ENCODE data around the gene NELL2.

The NELL2 gene

GRCh38 chr12:44525806-44526654, 350.1 kb downstream of the NELL2 start:
- no peak for DNase-seq
- in situ Hi-C loops (cut with HindIII; ENCODE audit: low pct_ligation_motif_present, low pct_unique_long_range_greater_than_20kb, low sequenced_read_pairs), result no loop called here

- DNase-seq, result no peak
- in situ Hi-C loops (cut with HindIII; ENCODE audit: low pct_ligation_motif_present, low pct_unique_long_range_greater_than_20kb, low sequenced_read_pairs), result no loop called here
Measured at GRCh38 chr12:44523828-44524227, 352.3 kb downstream of the NELL2 start.

GRCh38 chr12:44521702-44522101, 354.4 kb downstream of the NELL2 start:
- in situ Hi-C loops (cut with HindIII; ENCODE audit: low pct_ligation_motif_present, low pct_unique_long_range_greater_than_20kb, low sequenced_read_pairs), result no loop called here

GRCh38 chr12:44519931-44520330, 356.2 kb downstream of the NELL2 start:
- in situ Hi-C loops (cut with HindIII; ENCODE audit: low pct_ligation_motif_present, low pct_unique_long_range_greater_than_20kb, low sequenced_read_pairs), result no loop called here
- no peak for DNase-seq

More at GRCh38 chr12:44521702-44522101, 354.4 kb downstream of the NELL2 start:
- DNase-seq, result no peak

GRCh38 chr12:44511289-44511688, 364.8 kb downstream of the NELL2 start:
- DNase-seq, result no peak
- in situ Hi-C loops (cut with HindIII; ENCODE audit: low pct_ligation_motif_present, low pct_unique_long_range_greater_than_20kb, low sequenced_read_pairs), result no loop called here

GRCh38 chr12:44510510-44510909, 365.6 kb downstream of the NELL2 start:
- in situ Hi-C loops (cut with HindIII; ENCODE audit: low pct_ligation_motif_present, low pct_unique_long_range_greater_than_20kb, low sequenced_read_pairs), result no loop called here
- no peak for DNase-seq

GRCh38 chr12:44510076-44510475, 366.0 kb downstream of the NELL2 start:
- DNase-seq, result no peak
- in situ Hi-C loops (cut with HindIII; ENCODE audit: low pct_ligation_motif_present, low pct_unique_long_range_greater_than_20kb, low sequenced_read_pairs), result no loop called here

- in situ Hi-C loops (cut with HindIII; ENCODE audit: low pct_ligation_motif_present, low pct_unique_long_range_greater_than_20kb, low sequenced_read_pairs), result no loop called here
- no peak for DNase-seq
Measured at GRCh38 chr12:44509471-44509870, 366.6 kb downstream of the NELL2 start.

GRCh38 chr12:44507461-44507860, 368.7 kb downstream of the NELL2 start:
- in situ Hi-C loops (cut with HindIII; ENCODE audit: low pct_ligation_motif_present, low pct_unique_long_range_greater_than_20kb, low sequenced_read_pairs), result no loop called here
- DNase-seq, result no peak

GRCh38 chr12:44504799-44505198, 371.3 kb downstream of the NELL2 start:
- in situ Hi-C loops (cut with HindIII; ENCODE audit: low pct_ligation_motif_present, low pct_unique_long_range_greater_than_20kb, low sequenced_read_pairs), result no loop called here
- DNase-seq, result no peak

- in situ Hi-C loops (cut with HindIII; ENCODE audit: low pct_ligation_motif_present, low pct_unique_long_range_greater_than_20kb, low sequenced_read_pairs), result no loop called here
- DNase-seq, result no peak
Measured at GRCh38 chr12:44503329-44503728, 372.8 kb downstream of the NELL2 start.

GRCh38 chr12:44502681-44503080, 373.4 kb downstream of the NELL2 start:
- DNase-seq, result no peak
- in situ Hi-C loops (cut with HindIII; ENCODE audit: low pct_ligation_motif_present, low pct_unique_long_range_greater_than_20kb, low sequenced_read_pairs), result no loop called here

GRCh38 chr12:44500423-44500822, 375.7 kb downstream of the NELL2 start:
- DNase-seq, result no peak
- in situ Hi-C loops (cut with HindIII; ENCODE audit: low pct_ligation_motif_present, low pct_unique_long_range_greater_than_20kb, low sequenced_read_pairs), result no loop called here

GRCh38 chr12:44497044-44497443, 379.1 kb downstream of the NELL2 start:
- no peak for DNase-seq
- in situ Hi-C loops (cut with HindIII; ENCODE audit: low pct_ligation_motif_present, low pct_unique_long_range_greater_than_20kb, low sequenced_read_pairs), result no loop called here

- in situ Hi-C loops (cut with HindIII; ENCODE audit: low pct_ligation_motif_present, low pct_unique_long_range_greater_than_20kb, low sequenced_read_pairs), result no loop called here
- DNase-seq, result no peak
Measured at GRCh38 chr12:44490181-44490580, 385.9 kb downstream of the NELL2 start.

GRCh38 chr12:44488180-44488579, 387.9 kb downstream of the NELL2 start:
- no peak for DNase-seq
- in situ Hi-C loops (cut with HindIII; ENCODE audit: low pct_ligation_motif_present, low pct_unique_long_range_greater_than_20kb, low sequenced_read_pairs), result no loop called here

- in situ Hi-C loops (cut with HindIII; ENCODE audit: low pct_ligation_motif_present, low pct_unique_long_range_greater_than_20kb, low sequenced_read_pairs), result no loop called here
- no peak for DNase-seq
Measured at GRCh38 chr12:44484862-44485261, 391.3 kb downstream of the NELL2 start.

GRCh38 chr12:44477331-44477980, 398.7 kb downstream of the NELL2 start:
- no peak for DNase-seq
- in situ Hi-C loops (cut with HindIII; ENCODE audit: low pct_ligation_motif_present, low pct_unique_long_range_greater_than_20kb, low sequenced_read_pairs), result no loop called here

GRCh38 chr12:44476683-44477082, 399.4 kb downstream of the NELL2 start:
- in situ Hi-C loops (cut with HindIII; ENCODE audit: low pct_ligation_motif_present, low pct_unique_long_range_greater_than_20kb, low sequenced_read_pairs), result no loop called here
- no peak for DNase-seq

- peak; percentile 12 for DNase-seq
- in situ Hi-C loops (cut with HindIII; ENCODE audit: low pct_ligation_motif_present, low pct_unique_long_range_greater_than_20kb, low sequenced_read_pairs), result no loop called here
Measured at GRCh38 chr12:44465139-44465538, 411.0 kb downstream of the NELL2 start.

Data from ACHN (cell line).